ENCODE measurements around the gene ADAM10.

The ADAM10 gene

GRCh38 chr15:58549013-58549784 is 200.3 kb downstream of the ADAM10 start:
- DNase-seq, result peak; percentile 24

GRCh38 chr15:58548308-58549012 is 201.0 kb downstream of the ADAM10 start:
- DNase-seq, result no peak

GRCh38 chr15:58547628-58548307 is 201.7 kb downstream of the ADAM10 start:
- no peak for DNase-seq

- no peak for DNase-seq
These were observed 202.6 kb downstream of the ADAM10 start for GRCh38 chr15:58546635-58547627.

- DNase-seq, result no peak
These were observed 203.4 kb downstream of the ADAM10 start for GRCh38 chr15:58546066-58546591.

- no peak for DNase-seq
These were observed 204.0 kb downstream of the ADAM10 start for GRCh38 chr15:58545307-58546065.

- no peak for DNase-seq
These were observed 204.8 kb downstream of the ADAM10 start for GRCh38 chr15:58544756-58545155.

- no peak for DNase-seq
These were observed 205.7 kb downstream of the ADAM10 start for GRCh38 chr15:58543664-58544335.

- DNase-seq, result no peak
These were observed 208.0 kb downstream of the ADAM10 start for GRCh38 chr15:58541410-58542087.

- no peak for DNase-seq
These were observed 210.0 kb downstream of the ADAM10 start for GRCh38 chr15:58539548-58539947.

- no peak for DNase-seq
These were observed 210.6 kb downstream of the ADAM10 start for GRCh38 chr15:58538901-58539300.

All from eye (tissue), 1 donor.